HG03060 (cell line): ENCODE measurements around the gene TLR8.
A peak's percentile ranks its signal among the peaks of the same experiment; 100 is the strongest.
"Not testable (repeated sequence)": the region's sequence is repeated elsewhere in the genome, so short reads cannot be mapped to it uniquely, and the experiment has no call there.

Experiments used
- ATAC-seq: cut with Tn5 transposase; IDR thresholded peaks from one replicate; pipeline ENCODE4 v1.9.1; 2021; ENCODE audit warnings: low read depth, moderate number of reproducible peaks; ENCODE audit not compliant: unreplicated experiment

TLR8 gene

GRCh38 chrX:12944452-12944851 is 38.0 kb downstream of the TLR8 start:
- ATAC-seq: not testable (repeated sequence)

GRCh38 chrX:12945494-12945893 is 39.1 kb downstream of the TLR8 start:
- no peak for ATAC-seq

DNA sequence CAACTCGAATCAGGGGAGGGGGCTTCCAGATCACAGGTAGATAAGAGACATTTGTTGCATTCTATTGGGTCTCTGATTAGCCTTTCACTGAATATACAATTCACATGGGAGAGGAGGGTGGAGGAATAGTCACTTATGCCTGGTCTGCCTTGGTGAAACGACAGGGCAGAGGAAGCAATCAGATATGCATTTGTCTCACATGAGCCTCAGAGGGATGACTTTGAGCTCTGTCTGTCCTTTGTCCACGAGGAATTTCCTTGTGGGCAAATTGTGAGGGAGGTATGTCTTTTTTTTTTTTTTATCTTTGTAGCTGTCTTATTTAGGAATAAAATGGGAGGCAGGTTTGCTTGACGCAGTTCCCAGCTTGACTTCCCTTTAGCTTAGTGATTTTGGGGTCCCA is 40.0 kb downstream of the TLR8 start:
- no peak for ATAC-seq

DNA sequence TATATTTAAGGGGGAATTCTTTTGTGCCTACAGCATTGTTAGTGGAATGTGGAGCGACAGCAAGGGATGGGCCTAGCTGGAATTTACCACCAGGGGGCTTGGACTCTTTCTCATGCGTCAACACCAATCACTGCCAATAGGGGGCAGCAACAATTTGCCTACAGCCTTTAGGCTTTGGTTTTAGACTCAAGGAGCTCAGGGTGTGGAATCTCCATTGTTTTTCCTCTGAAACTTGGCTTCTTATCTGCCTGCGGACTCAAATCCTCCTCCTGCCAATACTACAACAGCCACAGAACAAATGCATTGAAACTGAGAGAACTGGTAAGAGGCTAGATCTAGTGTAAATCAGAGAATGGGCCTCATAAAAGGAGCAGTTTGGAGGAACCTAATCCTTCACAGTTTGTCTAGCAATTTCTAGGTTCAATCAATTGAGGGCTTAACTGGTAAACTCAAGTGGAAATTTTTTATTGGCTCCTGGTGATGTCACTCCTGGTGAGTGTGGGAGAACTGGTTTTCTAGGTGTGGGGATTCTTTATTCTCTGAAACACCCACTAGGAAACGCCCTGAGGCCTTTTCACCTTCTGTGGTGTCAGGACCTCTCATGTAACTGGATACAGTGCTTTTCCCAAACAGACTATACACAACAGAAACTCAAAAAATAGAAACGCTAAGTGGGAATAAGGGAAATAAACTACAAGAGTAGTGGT is 40.6 kb downstream of the TLR8 start:
- ATAC-seq: no peak

GRCh38 chrX:12947545-12948235 is 41.3 kb downstream of the TLR8 start:
- no peak for ATAC-seq

GRCh38 chrX:12948495-12948894 is 42.1 kb downstream of the TLR8 start:
- no peak for ATAC-seq

DNA sequence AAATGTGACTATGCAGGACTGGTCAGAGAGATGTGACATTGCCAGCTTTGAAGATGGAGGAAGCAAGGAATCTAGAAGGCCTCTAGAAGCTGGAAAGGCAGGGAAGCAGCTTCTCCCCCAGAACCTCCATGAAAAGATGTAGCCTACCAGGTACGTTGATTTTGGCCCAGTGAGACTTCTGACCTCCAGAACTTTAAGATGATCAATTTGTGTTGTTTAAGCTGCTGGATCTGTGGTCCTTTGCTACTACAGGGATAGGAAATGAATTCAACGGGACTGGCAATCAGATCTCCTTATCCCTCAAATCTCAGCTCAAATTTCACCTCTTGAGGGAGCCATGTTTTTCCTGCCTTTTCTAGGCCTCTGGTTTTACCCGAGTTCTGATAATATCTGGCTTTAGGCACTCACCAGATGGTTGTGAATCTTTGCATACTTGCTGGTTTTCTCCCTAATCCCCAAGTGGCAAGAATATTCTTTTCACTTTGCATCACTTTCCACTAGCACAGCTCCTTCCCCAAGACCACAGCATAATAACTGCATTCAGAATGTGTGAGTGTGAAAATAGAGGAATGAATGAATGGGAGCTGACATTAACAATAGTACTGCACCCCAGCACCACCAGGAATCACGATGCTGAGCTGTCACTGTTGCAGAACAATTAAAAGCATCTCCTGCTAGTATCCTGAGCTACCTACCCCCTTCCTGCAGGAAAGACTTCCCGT is 42.9 kb downstream of the TLR8 start:
- no peak for ATAC-seq

GRCh38 chrX:12949927-12950656 is 43.7 kb downstream of the TLR8 start:
- peak; percentile 53 for ATAC-seq

DNA sequence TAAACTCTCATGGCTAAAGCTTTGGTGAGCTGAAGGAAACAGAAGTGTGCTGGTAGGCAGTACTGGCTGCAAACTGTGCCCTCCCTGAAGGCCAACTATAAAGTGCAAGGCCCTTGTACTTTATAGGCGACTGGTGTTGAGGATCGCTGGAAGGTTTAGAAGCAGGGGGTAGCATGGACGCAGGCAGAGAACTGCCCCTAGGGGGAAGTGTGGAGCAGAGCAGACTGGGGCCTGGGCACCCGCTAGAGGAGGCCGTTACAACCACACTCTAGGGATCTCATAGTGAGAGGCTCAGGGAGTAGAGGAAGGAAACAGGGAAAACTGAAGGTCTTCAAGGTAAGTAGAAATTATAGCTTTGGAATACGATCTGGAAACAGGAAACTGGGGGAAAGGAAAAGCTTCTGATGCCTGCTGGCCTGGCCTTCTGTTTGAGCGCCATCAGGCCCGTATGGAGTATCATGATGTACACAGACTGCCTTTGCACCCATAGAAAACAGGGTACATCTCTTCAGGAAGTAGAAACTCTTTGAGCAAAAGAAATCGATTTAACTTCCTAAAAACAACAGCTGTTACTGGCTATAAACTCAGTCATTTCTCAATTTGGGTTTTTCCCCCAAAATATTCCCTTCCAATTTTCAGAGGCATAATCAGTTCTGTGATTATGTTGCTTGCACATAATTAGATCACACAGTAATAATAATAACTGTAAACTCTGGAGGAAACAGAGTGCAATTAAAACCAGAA is 44.6 kb downstream of the TLR8 start:
- ATAC-seq: peak; percentile 40

DNA sequence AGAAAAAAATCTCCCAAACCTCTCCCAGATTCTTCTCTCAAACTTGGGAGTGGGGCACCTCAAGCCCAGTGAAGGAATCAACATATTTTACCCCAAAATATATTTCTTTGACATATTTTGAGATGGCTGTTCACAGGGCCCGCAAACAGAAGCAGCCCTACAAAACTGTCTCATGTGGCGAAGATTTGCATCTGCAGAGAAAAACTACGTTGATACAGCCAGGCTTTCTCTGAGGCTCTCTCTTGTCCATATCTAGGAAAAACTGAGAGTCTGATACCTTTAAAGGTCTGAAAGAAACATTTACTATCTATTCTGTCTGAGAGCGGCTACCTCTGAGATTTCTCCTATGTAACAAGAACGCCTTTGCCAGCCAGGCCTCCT is 45.2 kb downstream of the TLR8 start:
- no peak for ATAC-seq

DNA sequence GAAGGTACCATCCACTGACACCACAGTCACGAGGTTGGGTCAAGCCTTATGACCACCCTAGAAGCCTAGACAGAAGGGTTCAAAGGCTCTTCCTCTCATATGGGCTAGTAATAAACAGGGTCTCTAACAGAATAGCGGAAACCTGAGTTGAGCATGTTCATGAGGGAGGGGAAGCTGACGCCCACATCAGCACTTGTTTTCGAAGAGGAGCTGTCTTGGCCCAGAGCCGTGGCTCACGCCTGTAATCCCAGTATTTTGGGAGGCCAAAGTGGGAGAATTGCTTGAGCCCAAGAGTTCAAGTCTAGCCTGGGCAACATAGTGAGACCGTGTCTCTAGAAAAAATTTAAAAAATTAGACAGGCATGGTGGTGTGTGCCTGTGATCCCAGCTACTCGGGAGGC is 47.0 kb downstream of the TLR8 start:
- ATAC-seq: no peak

DNA sequence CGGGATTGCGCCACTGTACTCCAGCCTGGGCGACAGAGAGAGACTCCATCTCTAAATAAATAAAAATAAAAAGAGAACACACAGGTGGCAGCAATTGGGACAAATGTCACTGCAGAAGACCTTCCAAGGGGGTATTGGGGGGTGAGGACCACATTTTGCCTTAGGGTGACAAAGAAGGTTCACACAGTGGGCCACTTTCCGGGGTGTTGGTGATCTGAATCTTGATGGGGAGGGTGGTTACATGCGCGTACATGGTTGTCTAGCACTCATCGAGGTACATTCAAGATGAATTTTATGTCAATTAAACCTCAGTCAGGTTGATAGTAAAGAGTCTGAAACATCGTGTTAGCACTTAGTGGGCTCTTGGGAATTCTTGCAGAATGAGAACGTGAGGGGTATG is 48.0 kb downstream of the TLR8 start:
- no peak for ATAC-seq

DNA sequence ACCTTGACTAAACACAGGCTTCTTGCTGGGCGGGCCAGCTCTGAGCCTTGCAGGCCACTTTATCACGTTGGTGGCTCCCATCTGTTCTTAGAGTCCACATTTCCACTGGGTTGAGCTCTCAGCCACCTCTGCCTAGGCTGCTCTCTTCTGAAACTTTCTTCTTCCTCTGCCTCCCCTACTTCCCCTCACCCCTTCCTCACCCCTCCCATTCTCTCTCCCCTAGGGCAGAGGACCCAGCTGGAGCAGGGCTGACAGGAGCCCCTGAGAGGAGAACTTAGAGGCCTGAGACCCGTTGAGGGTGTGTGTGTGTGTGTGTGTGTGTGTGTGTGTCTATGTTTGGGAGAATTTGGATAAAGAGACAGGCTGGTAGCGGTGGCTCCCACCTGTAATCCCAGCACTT is 48.6 kb downstream of the TLR8 start:
- no peak for ATAC-seq

DNA sequence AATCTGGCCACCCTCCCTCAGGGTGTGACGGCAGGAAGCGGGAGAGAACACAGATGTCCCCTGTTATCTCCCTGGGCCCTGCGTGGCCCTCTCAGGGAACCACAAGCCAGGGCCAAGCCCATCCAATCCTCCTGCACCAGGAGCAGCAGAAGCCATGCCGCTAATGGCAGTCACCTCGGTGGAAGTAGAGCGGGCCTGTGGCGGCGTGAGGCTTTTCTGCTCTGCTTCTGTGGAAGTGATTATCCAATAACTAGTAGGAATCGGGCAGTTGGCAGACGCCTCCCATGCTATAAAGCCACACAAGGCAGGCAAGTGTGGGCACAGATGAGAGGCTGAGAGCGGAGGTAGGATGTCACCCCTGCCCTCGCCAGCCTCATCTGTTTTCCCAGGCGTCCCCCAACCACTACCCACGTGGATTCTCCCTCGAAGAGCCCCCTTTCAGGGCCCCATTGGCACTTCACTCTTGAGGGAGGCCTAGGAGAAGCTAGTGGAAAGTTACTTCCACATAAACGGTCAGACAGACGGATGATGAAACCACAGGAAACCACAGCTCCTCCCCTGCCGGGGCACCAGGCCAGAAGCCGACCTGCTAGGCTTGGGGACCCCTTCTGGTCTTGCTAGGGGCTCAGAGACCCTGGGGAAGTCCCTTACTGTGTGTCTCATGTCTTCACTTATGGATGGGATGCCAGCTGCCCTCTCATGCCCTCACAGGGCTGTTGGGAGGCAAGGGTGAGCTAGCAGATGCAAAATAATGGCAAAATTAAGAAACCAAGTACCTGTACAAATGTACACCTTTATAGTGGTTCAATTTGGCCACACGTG is 49.7 kb downstream of the TLR8 start:
- ATAC-seq: no peak

DNA sequence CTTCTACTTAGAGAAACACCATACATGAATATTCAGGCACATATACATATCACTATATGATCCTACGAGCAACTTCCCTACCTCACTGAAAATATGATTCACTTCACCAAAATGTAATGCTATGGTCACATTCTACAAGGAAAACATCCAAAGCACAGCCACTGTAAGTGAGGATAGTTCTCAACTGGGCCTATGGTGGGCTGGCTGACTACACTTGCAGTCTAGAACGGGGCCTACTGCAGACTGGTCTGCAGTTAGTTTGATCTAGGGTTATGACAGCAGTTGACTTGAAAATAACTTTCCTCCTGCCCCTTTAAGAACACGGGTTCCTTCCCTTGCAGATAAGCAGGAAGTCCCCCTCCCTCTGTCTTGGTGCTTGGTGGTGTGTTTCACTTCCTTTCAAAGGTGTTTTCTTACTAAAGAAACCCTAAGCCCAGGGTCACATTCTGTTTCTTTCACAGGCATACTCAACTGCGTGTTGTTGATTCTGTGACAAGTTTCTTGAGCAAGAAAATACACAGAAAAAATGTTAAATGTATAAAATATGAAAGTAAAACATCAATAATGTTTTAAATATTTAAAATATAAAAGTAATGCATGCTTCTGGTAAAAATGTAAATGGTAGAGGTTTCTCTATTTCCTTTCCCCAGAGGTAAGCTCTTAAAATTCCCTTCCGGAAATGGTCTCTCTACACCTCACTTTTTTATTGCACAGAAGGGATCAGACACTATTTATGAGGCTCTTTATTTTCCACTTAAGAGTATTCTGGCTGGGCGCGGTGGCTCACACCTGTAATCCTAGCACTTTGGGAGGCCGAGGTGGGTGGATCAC is 50.5 kb downstream of the TLR8 start:
- peak; percentile 57 for ATAC-seq

- no peak for ATAC-seq
Measured at GRCh38 chrX:12958059-12958458, 51.6 kb downstream of the TLR8 start.

GRCh38 chrX:12958461-12958860 is 52.0 kb downstream of the TLR8 start:
- no peak for ATAC-seq

DNA sequence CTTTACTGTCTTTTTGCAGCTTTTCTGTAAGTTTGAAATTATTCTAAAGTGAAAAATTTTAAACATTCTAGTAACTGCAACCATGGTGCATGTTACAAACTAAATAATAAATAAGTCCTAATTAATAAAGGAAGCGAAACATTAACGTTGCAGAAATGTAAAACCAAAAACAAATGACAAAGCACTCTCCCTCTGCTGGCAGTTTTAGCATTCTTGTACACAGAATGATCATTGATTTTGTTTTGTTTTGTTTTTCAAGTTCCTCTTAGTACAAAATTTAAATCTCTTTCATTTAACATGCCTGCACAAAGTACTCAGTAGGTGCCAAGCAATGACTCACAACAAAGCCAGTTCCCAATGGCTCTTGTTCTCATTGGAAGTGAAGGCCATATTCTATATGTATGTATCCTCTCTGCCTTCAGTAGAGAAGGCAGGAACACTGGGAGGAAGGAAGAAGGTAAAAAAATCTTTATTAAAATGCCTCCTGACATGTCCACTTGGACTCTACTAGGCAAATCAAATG is 54.8 kb downstream of the TLR8 start:
- no peak for ATAC-seq
